ENCODE results near the gene MACROD2. TPM values are rescaled to one million over a fixed set of nuclear protein-coding genes. Genes with fewer than 3 reads are reported as not detected.

Gene MACROD2
- total RNA-seq, 1 experiment from 2014 or later = 1.6 TPM

DNA sequence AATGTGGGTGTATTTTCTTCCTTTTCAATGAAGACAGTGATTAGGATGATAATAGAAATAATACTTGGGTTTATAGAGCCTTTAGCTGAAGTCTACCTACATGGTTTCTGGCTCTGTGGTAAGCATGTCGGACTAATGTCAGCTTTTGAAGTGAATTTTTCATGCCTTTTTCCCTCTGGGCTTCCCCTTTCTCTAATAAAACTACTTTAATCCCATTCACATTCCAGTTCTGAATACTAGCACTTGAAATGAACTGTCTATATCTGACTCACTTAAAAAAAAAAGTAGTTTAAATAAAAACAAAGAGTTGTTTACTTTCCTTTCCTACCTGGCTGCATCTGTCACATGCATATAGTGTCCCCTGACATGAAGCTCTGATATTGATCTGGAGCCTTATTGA, 888.0 kb downstream of the MACROD2 start:
- Mint-ChIP-seq H3K36me3 (ENCODE audit: insufficient read depth in 1 of 3, low read depth in 3 of 3) (no peaks in the 10 kb centered on the region), H3K27me3 (ENCODE audit: low read depth) (no peaks in the 10 kb centered on the region; the same call in 1 of the 2 replicates), H3K4me3 (no peak overlapping the region), H3K4me1 (peaks cover 4 to 11% of the 10 kb centered on the region in 2 experiments), H3K9me3 (no peaks in the 10 kb centered on the region), H3K27ac (no peak overlapping the region)
- Histone ChIP-seq H3K9ac (ENCODE audit: extremely low read depth, insufficient read length, low read length) (no peak overlapping the region), H2BK12ac (ENCODE audit: insufficient read length, low read depth, low read length) (no peak overlapping the region), H2AFZ (ENCODE audit: low read length) (no peak overlapping the region), H4K91ac (ENCODE audit: insufficient read length, low read depth, low read length) (no peak overlapping the region), H3K4me1 (ENCODE audit: insufficient read depth, low read length) (no peaks in the 10 kb centered on the region; the same call in 1 of the 2 replicates), H3K23me2 (ENCODE audit: insufficient read length, low read depth, low read length, poor library complexity, severe bottlenecking) (no peaks in the 10 kb centered on the region), H2BK15ac (ENCODE audit: low read depth, low read length) (no peak overlapping the region), H3K4ac (ENCODE audit: low read depth, low read length) (no peak overlapping the region), H4K20me1 (ENCODE audit: control insufficient read depth, insufficient read depth, insufficient read length) (no peaks in the 10 kb centered on the region), H3K18ac (ENCODE audit: insufficient read length, low read depth, low read length) (no peak overlapping the region), H2BK5ac (ENCODE audit: insufficient read length, low read length) (no peak overlapping the region), H3K27me3 (ENCODE audit: insufficient read depth, low read length) (no peaks in the 10 kb centered on the region), H4K5ac (ENCODE audit: insufficient read length, low read depth, low read length) (no peak overlapping the region), H3K79me1 (ENCODE audit: insufficient read depth, low read depth, low read length, poor library complexity, severe bottlenecking) (no peaks in the 10 kb centered on the region), H3K27ac (ENCODE audit: insufficient read length, low read depth, low read length) (no peak overlapping the region), H4K8ac (replicated peaks; ENCODE audit: insufficient read length, low read depth, low read length) (no peak overlapping the region), H3K56ac (ENCODE audit: insufficient read length, low read depth, low read length) (no peak overlapping the region), H2BK120ac (ENCODE audit: low read depth, low read length, poor library complexity, severe bottlenecking) (no peak overlapping the region), H3K14ac (ENCODE audit: insufficient read depth, low read length) (no peak overlapping the region), H2BK20ac (ENCODE audit: low read depth, low read length, poor library complexity, severe bottlenecking) (no peak overlapping the region), H3K4me2 (ENCODE audit: insufficient read depth, insufficient read length, low read length) (no peak overlapping the region), H3K79me2 (ENCODE audit: insufficient read depth, low read length) (no peaks in the 10 kb centered on the region), H2AK5ac (ENCODE audit: insufficient read length, low read length) (no peak overlapping the region), H3T11ph (ENCODE audit: low read length) (no peak overlapping the region), H3K9me3 (ENCODE audit: control insufficient read depth, low read depth, low read length) (no peaks in the 10 kb centered on the region), H3K23ac (ENCODE audit: insufficient read length, low read depth, low read length) (no peak overlapping the region)
- TF ChIP-seq, protein P1, sequence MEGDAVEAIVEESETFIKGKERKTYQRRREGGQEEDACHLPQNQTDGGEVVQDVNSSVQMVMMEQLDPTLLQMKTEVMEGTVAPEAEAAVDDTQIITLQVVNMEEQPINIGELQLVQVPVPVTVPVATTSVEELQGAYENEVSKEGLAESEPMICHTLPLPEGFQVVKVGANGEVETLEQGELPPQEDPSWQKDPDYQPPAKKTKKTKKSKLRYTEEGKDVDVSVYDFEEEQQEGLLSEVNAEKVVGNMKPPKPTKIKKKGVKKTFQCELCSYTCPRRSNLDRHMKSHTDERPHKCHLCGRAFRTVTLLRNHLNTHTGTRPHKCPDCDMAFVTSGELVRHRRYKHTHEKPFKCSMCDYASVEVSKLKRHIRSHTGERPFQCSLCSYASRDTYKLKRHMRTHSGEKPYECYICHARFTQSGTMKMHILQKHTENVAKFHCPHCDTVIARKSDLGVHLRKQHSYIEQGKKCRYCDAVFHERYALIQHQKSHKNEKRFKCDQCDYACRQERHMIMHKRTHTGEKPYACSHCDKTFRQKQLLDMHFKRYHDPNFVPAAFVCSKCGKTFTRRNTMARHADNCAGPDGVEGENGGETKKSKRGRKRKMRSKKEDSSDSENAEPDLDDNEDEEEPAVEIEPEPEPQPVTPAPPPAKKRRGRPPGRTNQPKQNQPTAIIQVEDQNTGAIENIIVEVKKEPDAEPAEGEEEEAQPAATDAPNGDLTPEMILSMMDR (conservative IDR thresholded peaks at IDR 0.05) = no peak
- no peak for DNase-seq
- no CpG with 5 or more reads among the region's 1 CpG for WGBS (ENCODE audit: extremely low coverage, insufficient read length, low lambda C conversion rate)

All from H9 (cell line).